H9 (cell line): Measurements from ENCODE around the gene MRPS18B. TPM values are rescaled to one million over a fixed set of nuclear protein-coding genes. Genes with fewer than 3 reads are reported as not detected.
A peak's percentile ranks its signal among the peaks of the same experiment; 100 is the strongest.

Experiments used
- DNase-seq: peaks from one replicate; pipeline ENCODE4 v3.0.0-alpha.2; 2017
- H2AFZ ChIP-seq: one replicate; pipeline ENCODE4 v1.6.1; 2013; ENCODE audit warnings: mild to moderate bottlenecking, low read length, control low read depth, moderate library complexity
- H2AK5ac ChIP-seq: 2 replicates; pipeline ENCODE4 v1.6.1; 2013; ENCODE audit warnings: low read length, control low read depth, mixed read lengths; ENCODE audit not compliant: insufficient read length
- H2BK120ac ChIP-seq: one replicate; pipeline ENCODE4 v1.6.1; 2013; ENCODE audit warnings: low read depth, mild to moderate bottlenecking, low read length, control low read depth, inconsistent platforms; ENCODE audit not compliant: poor library complexity, severe bottlenecking
- H2BK12ac ChIP-seq: 2 replicates; pipeline ENCODE4 v1.6.1; 2013; ENCODE audit warnings: low read length, control low read depth, mixed read lengths, low read depth; ENCODE audit not compliant: insufficient read length
- H2BK15ac ChIP-seq: 2 replicates; pipeline ENCODE4 v1.6.1; 2013; ENCODE audit warnings: low read depth, low read length, control low read depth
- H2BK20ac ChIP-seq: one replicate; pipeline ENCODE4 v1.6.1; 2013; ENCODE audit warnings: low read depth, mild to moderate bottlenecking, low read length, control low read depth, inconsistent platforms; ENCODE audit not compliant: poor library complexity, severe bottlenecking
- H2BK5ac ChIP-seq: 2 replicates; pipeline ENCODE4 v1.6.1; 2013; ENCODE audit warnings: low read length, control low read depth, mixed read lengths; ENCODE audit not compliant: insufficient read length
- H3K14ac ChIP-seq: 2 replicates; pipeline ENCODE4 v1.6.1; 2013; ENCODE audit warnings: low read length, control low read depth; ENCODE audit not compliant: insufficient read depth
- H3K18ac ChIP-seq: 2 replicates; pipeline ENCODE4 v1.6.1; 2013; ENCODE audit warnings: low read depth, mild to moderate bottlenecking, mixed read lengths, low read length, control low read depth; ENCODE audit not compliant: insufficient read length
- H3K23ac ChIP-seq: 2 replicates; pipeline ENCODE4 v1.6.1; 2013; ENCODE audit warnings: low read length, control low read depth, mixed read lengths, low read depth; ENCODE audit not compliant: insufficient read length
- H3K23me2 ChIP-seq: 2 replicates; pipeline ENCODE4 v1.6.1; 2013; ENCODE audit warnings: low read depth, mild to moderate bottlenecking, mixed read lengths, low read length, control low read depth; ENCODE audit not compliant: insufficient read length, poor library complexity, severe bottlenecking
- H3K27ac ChIP-seq: 2 replicates; pipeline ENCODE4 v1.5.1; 2013; ENCODE audit warnings: low read length, control low read depth, mixed read lengths, low read depth; ENCODE audit not compliant: insufficient read length
- H3K27me3 ChIP-seq: 2 replicates; pipeline ENCODE4 v1.6.1; 2013; ENCODE audit warnings: low read length, control low read depth, inconsistent platforms; ENCODE audit not compliant: insufficient read depth
- H3K4ac ChIP-seq: 2 replicates; pipeline ENCODE4 v1.6.1; 2013; ENCODE audit warnings: low read depth, mild to moderate bottlenecking, control low read depth, inconsistent platforms, low read length, moderate library complexity
- H3K4me1 ChIP-seq: 2 replicates; pipeline ENCODE4 v1.6.1; 2013; ENCODE audit warnings: low read length, control low read depth, inconsistent platforms; ENCODE audit not compliant: insufficient read depth
- H3K4me2 ChIP-seq: 2 replicates; pipeline ENCODE4 v1.6.1; 2013; ENCODE audit warnings: low read length, control low read depth, mixed read lengths; ENCODE audit not compliant: insufficient read length, insufficient read depth
- H3K56ac ChIP-seq: 2 replicates; pipeline ENCODE4 v1.6.1; 2013; ENCODE audit warnings: low read depth, mild to moderate bottlenecking, mixed read lengths, low read length, control low read depth; ENCODE audit not compliant: insufficient read length
- H3K79me1 ChIP-seq: 2 replicates; pipeline ENCODE4 v1.6.1; 2013; ENCODE audit warnings: low read depth, mild to moderate bottlenecking, moderate library complexity, low read length, control low read depth, inconsistent platforms; ENCODE audit not compliant: insufficient read depth, poor library complexity, severe bottlenecking
- H3K79me2 ChIP-seq: 2 replicates; pipeline ENCODE4 v1.6.1; 2013; ENCODE audit warnings: low read length, control low read depth, inconsistent platforms; ENCODE audit not compliant: insufficient read depth
- H3K9ac ChIP-seq: 2 replicates; pipeline ENCODE4 v1.6.1; 2013; ENCODE audit warnings: low read length, control low read depth, mixed read lengths; ENCODE audit not compliant: insufficient read length; ENCODE audit errors: extremely low read depth
- H3K9me3 ChIP-seq: one replicate; pipeline ENCODE4 v1.6.1; 2013; ENCODE audit warnings: low read depth, low read length, inconsistent platforms; ENCODE audit not compliant: control insufficient read depth
- H3T11ph ChIP-seq: one replicate; pipeline ENCODE4 v1.6.1; 2013; ENCODE audit warnings: mild to moderate bottlenecking, low read length, control low read depth, inconsistent platforms
- H4K20me1 ChIP-seq: one replicate; pipeline ENCODE4 v1.6.1; 2013; ENCODE audit not compliant: control insufficient read depth, insufficient read length, insufficient read depth
- H4K5ac ChIP-seq: 2 replicates; pipeline ENCODE4 v1.6.1; 2013; ENCODE audit warnings: low read depth, mild to moderate bottlenecking, mixed read lengths, low read length, control low read depth; ENCODE audit not compliant: insufficient read length
- H4K8ac ChIP-seq: replicated peaks from 2 replicates; pipeline ENCODE4 v1.6.1; 2013; ENCODE audit warnings: low read length, control low read depth, mixed read lengths, low read depth; ENCODE audit not compliant: insufficient read length
- H4K91ac ChIP-seq: 2 replicates; pipeline ENCODE4 v1.6.1; 2013; ENCODE audit warnings: low read depth, mild to moderate bottlenecking, moderate library complexity, mixed read lengths, low read length, control low read depth; ENCODE audit not compliant: insufficient read length
- H3K27ac Mint-ChIP-seq, 3 experiments: 2 replicates in 2 of 3; 3 replicates in 1 of 3; pipeline ENCODE4 v1.8.0; 2020 to 2021; ENCODE audit warnings: mixed read lengths in 3 of 3, mild to moderate bottlenecking in 1 of 3, moderate library complexity in 1 of 3
- H3K27me3 Mint-ChIP-seq: 2 replicates; pipeline ENCODE4 v1.8.0; 2021; ENCODE audit warnings: low read depth, mild to moderate bottlenecking, moderate library complexity, mixed read lengths
- H3K36me3 Mint-ChIP-seq, 3 experiments: 2 replicates in 2 of 3; 3 replicates in 1 of 3; pipeline ENCODE4 v1.8.0; 2020 to 2021; ENCODE audit warnings: low read depth in 3 of 3, mixed read lengths in 3 of 3; ENCODE audit not compliant: insufficient read depth in 1 of 3
- H3K4me1 Mint-ChIP-seq, 2 experiments: 2 replicates each; pipeline ENCODE4 v1.8.0; 2020; ENCODE audit warnings: mixed read lengths in 2 of 2
- H3K4me3 Mint-ChIP-seq, 2 experiments: 2 replicates in 1 of 2; 3 replicates in 1 of 2; pipeline ENCODE4 v1.8.0; 2020 to 2021; ENCODE audit warnings: mild to moderate bottlenecking in 2 of 2, mixed read lengths in 2 of 2, moderate library complexity in 1 of 2
- H3K9me3 Mint-ChIP-seq, 2 experiments: 2 replicates in 1 of 2; 3 replicates in 1 of 2; pipeline ENCODE4 v1.8.0; 2020; ENCODE audit warnings: mild to moderate bottlenecking in 2 of 2, mixed read lengths in 2 of 2, moderate library complexity in 1 of 2
- WGBS: extraction: QIAGEN DNeasy Blood & Tissue Kit; methylation state at CpG from one replicate; pipeline ENCODE4 v1.1.7; 2013; ENCODE audit warnings: missing lambda C conversion rate, low lambda C conversion rate, mixed read lengths; ENCODE audit not compliant: insufficient read length; ENCODE audit errors: extremely low coverage; 5-methylcytosine and 5-hydroxymethylcytosine counted together
- total RNA-seq: library from RNA; stranded (reverse); gene quantifications from 2 replicates; pipeline ENCODE4 v1.2.1, GENCODE V29; 2021
- TF ChIP-seq, protein P1 (sequence below): fragments of 200-600 bp; sonication (generic); conservative IDR thresholded peaks from 3 replicates; pipeline ENCODE4 v1.8.0; 2021; ENCODE audit warnings: antibody characterized with exemption, mild to moderate bottlenecking

The MRPS18B gene
- total RNA-seq, 1 experiment from 2014 or later: 54.0 TPM

DNA sequence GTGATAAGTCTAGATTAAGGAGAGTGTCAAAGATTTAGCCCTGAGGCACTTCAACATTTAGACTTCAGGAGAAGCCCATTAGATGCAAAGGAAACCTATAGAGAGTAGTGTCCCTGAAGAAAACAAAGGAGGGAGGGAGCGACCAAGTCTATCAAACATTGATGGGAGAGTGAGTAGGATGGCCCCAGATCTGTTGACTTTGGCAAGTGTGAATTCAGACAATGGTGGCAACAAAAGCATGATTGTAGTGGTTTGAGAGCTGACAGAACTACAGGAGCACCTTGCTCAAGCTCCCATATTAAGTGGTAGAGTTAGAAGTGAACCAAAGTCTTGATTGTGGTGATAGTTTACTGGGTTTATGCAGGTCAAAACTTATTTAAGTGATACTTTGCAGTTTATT lies 47.4 kb upstream of the MRPS18B start:
- Histone ChIP-seq H3K14ac (no peak overlapping the region), H4K91ac (no peak overlapping the region), H4K8ac (no peak overlapping the region), H2AFZ (no peak overlapping the region), H2BK15ac (no peak overlapping the region), H2BK12ac (no peak overlapping the region), H3K9ac (no peak overlapping the region), H3K4ac (no peak overlapping the region), H3K79me1 (peaks cover 12% of the 10 kb centered on the region), H3K27me3 (no peaks in the 10 kb centered on the region), H4K5ac (no peak overlapping the region), H3K79me2 (peaks cover 24% of the 10 kb centered on the region; the same call in 1 of the 2 replicates), H2BK120ac (no peak overlapping the region), H2BK20ac (no peak overlapping the region), H3K56ac (no peak overlapping the region), H2BK5ac (no peak overlapping the region), H3K23ac (no peak overlapping the region), H3K4me1 (no peaks in the 10 kb centered on the region), H3K9me3 (no peaks in the 10 kb centered on the region), H3K27ac (no peak overlapping the region), H3K23me2 (peaks cover 6% of the 10 kb centered on the region), H4K20me1 (no peaks in the 10 kb centered on the region), H2AK5ac (no peak overlapping the region), H3K18ac (no peak overlapping the region), H3K4me2 (peak overlapping the region; percentile 89), H3T11ph (no peak overlapping the region)
- TF ChIP-seq, protein P1, sequence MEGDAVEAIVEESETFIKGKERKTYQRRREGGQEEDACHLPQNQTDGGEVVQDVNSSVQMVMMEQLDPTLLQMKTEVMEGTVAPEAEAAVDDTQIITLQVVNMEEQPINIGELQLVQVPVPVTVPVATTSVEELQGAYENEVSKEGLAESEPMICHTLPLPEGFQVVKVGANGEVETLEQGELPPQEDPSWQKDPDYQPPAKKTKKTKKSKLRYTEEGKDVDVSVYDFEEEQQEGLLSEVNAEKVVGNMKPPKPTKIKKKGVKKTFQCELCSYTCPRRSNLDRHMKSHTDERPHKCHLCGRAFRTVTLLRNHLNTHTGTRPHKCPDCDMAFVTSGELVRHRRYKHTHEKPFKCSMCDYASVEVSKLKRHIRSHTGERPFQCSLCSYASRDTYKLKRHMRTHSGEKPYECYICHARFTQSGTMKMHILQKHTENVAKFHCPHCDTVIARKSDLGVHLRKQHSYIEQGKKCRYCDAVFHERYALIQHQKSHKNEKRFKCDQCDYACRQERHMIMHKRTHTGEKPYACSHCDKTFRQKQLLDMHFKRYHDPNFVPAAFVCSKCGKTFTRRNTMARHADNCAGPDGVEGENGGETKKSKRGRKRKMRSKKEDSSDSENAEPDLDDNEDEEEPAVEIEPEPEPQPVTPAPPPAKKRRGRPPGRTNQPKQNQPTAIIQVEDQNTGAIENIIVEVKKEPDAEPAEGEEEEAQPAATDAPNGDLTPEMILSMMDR: no peak
- H3K27me3 Mint-ChIP-seq: peaks cover 10% of the 10 kb centered on the region
- no peak overlapping the region for H3K27ac Mint-ChIP-seq
- peaks cover 0 to 7% (median 5%) of the 10 kb centered on the region in 3 experiments; a peak in 3 of 7 replicates for H3K36me3 Mint-ChIP-seq
- H3K4me1 Mint-ChIP-seq: peaks cover 26 to 28% of the 10 kb centered on the region in 2 experiments
- no peak for DNase-seq
- no CpG with 5 or more reads among the region's 1 CpG for WGBS
- H3K4me3 Mint-ChIP-seq: peak overlapping the region; percentile 99
- H3K9me3 Mint-ChIP-seq: no peaks in the 10 kb centered on the region; a peak in 1 of 5 replicates
